NCI-H69 (cell line): Measurements from ENCODE around the gene FXYD5.

Experiments used
- DNase-seq: peaks from one replicate; lab custom pipeline; 2025; lab: John Stamatoyannopoulos, UW

FXYD5 gene

DNA sequence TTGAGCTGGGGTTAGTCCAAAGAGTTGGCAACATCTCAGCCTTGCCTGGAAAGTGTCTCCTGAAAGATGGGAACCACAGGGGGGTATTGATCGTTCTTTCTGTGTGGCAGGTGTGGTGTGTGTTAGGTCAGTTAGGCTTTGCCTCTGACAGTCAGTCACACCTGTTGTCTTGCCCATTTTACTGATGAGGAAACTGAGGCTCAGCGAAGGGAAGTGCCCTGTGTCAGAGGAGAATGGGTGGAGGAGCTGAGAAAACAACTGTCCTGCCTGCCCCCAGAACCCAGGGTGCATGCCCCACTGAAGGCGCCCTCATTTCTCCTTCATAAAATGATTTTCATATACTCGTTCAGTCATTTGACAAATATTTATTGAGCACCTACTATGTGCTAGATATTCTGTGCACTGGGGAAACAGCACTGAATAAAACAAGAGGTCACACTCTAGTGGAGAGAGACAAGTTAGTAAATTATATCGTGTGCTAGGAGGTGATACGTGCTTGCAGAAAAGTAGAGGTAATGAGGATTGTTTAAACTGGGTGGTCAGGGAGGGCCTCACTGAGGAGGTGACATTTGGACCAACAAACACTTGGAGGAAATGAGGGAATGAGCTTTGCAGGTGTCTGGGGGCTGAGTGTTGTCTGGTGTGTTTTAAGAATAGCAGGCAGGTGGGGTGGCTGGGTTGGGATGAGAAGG lies 1.6 kb downstream of the FXYD5 start:
- no peak for DNase-seq

DNA sequence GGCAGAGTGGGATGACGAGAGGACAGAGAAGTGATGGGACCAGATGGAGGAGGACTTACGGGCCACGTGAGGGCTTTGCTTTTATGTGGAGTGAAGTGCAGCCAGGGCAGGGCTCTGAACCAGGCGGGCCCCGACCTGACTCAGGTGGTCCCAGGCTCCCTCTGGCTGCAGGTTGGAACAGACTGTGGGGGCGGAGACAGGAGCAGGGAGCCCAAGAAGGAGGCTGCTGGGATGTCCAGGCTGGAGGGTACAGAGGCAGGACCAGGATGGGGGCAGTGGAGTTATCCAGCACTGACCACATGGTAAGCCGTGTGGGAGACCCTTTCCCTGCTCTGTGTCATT lies 2.1 kb downstream of the FXYD5 start:
- DNase-seq: no peak

DNA sequence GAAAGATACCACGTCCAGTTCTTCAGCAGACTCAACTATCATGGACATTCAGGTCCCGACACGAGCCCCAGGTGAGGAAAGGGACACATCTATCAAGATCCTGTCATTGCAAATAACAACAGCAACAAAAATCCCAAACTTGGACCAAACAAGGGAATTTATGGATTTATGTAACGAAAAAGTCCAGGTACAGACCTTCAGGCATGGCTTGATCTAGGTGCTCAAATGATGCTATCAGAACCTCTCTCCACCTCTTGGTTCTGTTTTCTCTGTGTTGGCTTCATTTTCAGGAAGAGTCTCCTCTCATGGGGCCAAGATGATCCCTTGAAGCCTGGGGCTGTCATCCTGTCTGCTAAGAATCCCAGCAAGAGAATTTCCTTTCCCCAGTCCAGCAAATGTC lies 2.9 kb downstream of the FXYD5 start:
- DNase-seq: no peak

- no peak for DNase-seq
These were observed 5.1 kb downstream of the FXYD5 start for GRCh38 chr19:35159606-35160005.

- no peak for DNase-seq
These were observed 6.3 kb downstream of the FXYD5 start for GRCh38 chr19:35160629-35161433.

DNA sequence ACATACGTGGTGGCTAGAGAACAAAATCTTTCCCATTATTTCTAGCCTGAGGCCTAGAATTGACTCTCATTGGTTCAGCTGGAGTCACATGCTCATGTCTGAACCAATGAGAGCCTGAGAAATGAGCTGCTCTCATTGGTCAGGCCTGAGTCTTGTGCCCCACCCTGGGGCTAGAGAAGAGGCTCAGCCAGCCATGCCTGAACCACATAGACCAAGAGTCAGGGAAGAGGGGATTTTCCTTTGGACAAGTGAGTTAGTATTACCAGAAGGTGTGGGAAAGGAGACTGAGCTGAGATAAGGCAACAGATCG lies 6.9 kb downstream of the FXYD5 start:
- DNase-seq: no peak

DNA sequence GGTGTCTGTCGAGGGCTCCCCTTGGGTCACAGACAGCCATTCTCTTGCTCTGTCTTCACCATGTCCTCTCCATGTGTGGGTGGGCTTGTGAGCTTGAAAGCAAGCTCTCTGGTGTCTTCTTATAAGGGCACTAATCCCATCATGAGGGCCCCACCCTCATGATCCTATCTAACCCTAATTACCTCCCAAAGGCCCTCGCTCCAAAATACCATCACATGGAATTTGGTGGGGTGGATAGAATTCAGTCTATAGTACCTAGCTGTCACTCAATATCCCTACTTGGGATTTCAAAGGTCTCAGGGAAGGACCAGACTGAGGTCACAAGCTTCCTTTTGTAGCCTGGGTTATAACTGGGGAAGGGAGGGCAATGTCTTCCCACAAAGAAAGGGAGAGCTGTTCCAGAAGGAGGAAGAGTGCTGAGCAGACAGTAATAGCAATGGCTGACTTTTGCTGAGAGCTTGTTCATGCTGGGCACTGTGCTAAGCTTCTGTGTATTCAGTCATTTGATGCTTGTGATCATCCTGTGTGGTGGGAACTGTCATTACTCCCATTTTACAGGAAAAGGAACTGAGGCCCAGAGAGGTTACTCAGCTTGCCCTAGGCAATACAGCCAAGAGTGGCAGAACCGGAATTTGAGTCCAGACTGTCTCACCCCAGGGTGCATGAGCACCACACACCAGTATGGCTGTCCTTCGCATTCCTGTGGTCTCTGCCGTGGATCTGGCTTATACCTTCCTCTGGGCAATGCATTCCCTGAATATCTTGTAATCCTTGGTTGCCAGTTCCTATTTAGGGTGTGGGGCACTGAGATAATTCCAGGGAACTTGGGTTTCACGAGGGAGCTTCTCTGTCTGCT lies 8.2 kb downstream of the FXYD5 start:
- DNase-seq: no peak

GRCh38 chr19:35164418-35164817 lies 9.9 kb downstream of the FXYD5 start:
- no peak for DNase-seq

DNA sequence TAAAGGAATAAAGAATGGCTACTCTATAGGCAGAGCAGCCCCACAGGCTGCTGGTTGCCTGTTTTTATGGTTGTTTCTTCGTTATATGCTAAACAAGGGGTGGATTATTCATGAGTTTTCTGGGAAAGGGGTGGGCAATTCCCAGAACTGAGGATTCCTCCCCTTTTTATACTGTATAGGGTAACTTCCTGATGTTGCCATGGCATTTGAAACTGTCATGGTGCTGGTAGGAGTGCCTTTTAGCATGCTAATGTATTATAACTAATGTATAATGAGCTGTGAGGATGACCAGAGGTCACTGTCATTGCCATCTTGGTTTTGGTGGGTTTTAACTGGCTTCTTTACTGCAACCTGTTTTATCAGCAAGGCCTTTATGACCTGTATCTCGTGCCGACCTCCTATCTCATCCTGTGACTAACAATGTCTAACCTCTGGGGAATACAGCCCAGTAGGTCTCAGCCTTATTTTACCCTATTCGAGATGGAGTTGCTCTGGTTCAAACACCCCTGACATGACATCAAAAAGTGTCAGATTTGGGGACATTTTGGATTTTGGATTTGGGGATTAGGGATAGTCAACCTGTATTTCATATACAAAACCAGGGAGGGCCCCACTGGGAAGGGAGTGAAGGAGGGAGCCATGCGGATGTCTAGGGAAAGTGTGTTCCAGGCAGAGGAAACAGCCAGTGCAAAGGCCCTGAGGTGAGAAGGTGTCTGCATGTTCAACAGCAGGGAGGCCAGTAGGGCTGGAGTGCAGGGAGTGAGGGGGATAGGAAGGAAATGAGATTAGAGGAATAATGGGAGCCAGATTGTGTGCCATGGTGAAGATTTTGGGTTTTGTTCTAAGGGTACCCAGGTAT lies 10.9 kb downstream of the FXYD5 start:
- no peak for DNase-seq

GRCh38 chr19:35166100-35167063 lies 11.8 kb downstream of the FXYD5 start:
- no peak for DNase-seq

GRCh38 chr19:35167251-35168119 lies 12.9 kb downstream of the FXYD5 start:
- no peak for DNase-seq

DNA sequence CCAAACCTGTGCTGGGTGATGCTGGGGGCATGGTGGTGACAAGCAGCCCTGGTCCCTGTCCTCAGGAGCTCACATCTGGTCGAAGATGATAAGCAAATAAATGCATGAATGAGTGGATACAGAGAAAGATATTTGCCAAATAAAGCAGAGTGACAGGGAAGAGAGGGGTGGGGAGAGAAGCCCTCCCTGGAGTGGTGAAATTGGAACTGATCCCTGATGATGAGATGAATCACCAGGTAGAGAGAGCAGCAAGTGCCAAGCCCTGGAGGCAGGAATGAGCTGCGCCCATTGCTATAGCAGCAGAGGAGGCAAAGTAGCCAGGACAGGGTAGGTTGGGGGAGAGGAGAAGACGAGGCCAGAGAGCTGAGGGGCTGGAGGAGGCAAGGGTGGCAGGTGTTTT lies 13.7 kb downstream of the FXYD5 start:
- peak; percentile 54 for DNase-seq

- no peak for DNase-seq
These were observed 14.9 kb downstream of the FXYD5 start for GRCh38 chr19:35169221-35169995.

GRCh38 chr19:35170359-35171061 lies 16.0 kb downstream of the FXYD5 start:
- DNase-seq: no peak

GRCh38 chr19:35171730-35172129 lies 17.2 kb downstream of the FXYD5 start:
- DNase-seq: no peak

GRCh38 chr19:35174226-35174625 lies 19.7 kb downstream of the FXYD5 start:
- DNase-seq: no peak

- DNase-seq: no peak
These were observed 21.6 kb downstream of the FXYD5 start for GRCh38 chr19:35176181-35176570.
